AG09309 (cell line): Measurements from ENCODE around the gene HTRA2.
A peak's percentile ranks its signal among the peaks of the same experiment; 100 is the strongest.

Source experiments
- DNase-seq: peaks from one replicate; pipeline ENCODE4 v3.0.0-alpha.2; 2010; ENCODE audit warnings: low read depth
- H3K4me3 ChIP-seq: 2 replicates; pipeline ENCODE4 v1.5.1; 2011; ENCODE audit warnings: mild to moderate bottlenecking, low read depth, low read length, moderate library complexity; ENCODE audit not compliant: control insufficient read depth
- TF ChIP-seq, protein P1 (sequence below): IDR thresholded peaks from 2 replicates; pipeline ENCODE4 v1.5.1; 2011; ENCODE audit warnings: mild to moderate bottlenecking, low read depth, low read length, inconsistent platforms; ENCODE audit not compliant: insufficient read depth, control insufficient read depth; ENCODE audit errors: missing control alignments

HTRA2 gene

DNA sequence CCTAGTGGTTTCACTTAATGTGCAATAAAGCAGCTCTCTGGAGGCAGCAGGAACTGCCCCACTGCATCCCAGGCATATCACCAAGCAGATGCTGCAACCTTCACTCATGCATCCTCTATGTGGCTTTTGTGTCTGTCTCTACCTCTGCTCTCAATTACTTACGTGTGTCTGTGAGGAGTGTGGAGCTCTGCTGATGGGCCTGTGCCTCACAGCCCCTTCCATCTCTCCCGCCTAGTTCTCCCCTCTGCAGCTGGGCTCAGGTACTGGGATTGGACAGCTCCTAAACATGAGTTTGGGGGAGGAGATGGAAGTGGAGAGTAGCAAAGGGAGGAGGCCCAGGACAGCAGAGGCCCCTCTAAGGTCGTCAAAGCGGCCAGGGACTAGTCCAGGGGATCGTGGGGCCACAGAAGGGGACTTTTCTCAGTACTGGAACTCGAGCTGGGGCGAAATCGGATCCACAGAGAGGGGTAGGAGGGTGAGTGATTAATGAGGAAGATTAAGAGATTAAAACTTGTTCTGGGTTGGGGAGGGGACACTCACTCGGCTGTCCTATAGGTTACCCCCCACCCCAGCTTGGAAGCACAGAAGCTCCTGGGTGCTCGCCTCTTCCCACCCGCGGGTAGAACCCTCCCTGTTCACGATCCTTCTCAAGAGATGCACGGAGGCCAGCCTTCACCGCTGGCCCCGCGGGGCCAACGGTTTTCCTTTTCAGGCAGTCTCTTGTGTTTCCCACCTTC is 28.2 kb upstream of the HTRA2 start:
- TF ChIP-seq, protein P1, sequence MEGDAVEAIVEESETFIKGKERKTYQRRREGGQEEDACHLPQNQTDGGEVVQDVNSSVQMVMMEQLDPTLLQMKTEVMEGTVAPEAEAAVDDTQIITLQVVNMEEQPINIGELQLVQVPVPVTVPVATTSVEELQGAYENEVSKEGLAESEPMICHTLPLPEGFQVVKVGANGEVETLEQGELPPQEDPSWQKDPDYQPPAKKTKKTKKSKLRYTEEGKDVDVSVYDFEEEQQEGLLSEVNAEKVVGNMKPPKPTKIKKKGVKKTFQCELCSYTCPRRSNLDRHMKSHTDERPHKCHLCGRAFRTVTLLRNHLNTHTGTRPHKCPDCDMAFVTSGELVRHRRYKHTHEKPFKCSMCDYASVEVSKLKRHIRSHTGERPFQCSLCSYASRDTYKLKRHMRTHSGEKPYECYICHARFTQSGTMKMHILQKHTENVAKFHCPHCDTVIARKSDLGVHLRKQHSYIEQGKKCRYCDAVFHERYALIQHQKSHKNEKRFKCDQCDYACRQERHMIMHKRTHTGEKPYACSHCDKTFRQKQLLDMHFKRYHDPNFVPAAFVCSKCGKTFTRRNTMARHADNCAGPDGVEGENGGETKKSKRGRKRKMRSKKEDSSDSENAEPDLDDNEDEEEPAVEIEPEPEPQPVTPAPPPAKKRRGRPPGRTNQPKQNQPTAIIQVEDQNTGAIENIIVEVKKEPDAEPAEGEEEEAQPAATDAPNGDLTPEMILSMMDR: no peak
- no peak overlapping the region for H3K4me3 ChIP-seq
- no peak for DNase-seq

DNA sequence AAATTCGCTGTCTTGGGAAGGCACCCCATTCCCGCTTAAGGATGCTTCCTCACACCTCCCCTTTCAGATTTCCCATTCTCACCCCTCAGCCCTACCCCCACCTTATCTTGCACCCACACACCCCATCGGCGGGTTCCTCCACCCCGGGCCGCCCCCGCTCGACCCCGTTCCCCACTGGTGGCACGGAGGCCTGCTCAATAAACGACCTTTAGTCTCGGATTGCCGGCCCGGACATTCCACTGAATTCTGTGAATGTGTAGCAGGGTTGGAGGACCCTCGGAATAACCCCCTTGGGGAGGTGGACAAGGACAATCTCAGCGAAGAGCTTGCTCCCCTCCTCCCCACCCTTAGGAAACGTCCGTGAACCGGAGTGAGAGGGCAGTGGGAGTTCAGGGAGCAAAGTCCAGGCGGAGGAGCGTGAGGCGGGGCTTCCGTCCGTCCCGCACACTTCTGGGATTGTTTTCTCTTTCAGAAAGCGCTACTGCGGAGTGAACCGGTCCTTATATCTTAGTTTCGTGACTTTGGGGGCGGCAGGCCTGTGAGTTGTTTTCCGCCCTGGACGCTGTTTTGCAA is 27.5 kb upstream of the HTRA2 start:
- H3K4me3 ChIP-seq: peak overlapping the region; percentile 65
- TF ChIP-seq, protein P1: no peak
- no peak for DNase-seq

DNA sequence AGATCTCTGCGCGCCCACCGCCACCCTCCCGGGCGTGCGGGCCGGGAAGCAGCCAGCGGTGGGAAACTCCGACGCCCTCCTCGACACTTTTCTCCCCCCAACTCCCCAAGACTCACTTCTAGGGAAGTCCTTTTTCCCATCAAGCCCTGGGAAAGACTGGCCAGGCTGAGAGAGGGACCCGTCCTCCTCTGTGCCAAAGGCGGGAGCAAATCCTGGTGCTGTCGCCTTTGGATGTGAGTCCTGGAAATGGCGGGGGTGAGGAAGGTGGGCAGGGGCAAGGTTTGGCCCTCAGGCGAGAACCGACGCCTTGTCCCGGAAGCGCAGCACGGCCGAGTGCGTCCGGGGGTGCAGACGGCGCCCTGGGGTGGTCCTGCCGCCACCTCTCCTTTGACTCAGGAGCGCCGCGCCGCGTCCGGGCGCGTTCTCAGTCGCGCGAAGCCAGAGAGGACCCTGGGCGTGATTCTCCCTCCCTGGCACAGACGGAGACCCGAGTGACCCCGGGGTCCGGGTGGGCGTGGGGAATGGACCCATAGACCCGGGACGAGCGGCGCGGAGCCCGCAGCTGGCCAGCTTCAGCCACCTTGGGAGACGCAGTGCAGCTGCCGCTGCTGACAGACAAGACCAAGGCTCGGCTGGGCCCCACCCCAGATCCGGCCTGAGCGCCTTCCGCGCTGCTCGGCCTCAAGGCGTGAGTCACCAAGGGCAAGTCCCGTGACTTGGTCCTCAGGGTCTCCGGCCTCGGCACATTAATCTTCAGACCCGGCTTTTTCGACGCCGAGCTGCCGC is 26.8 kb upstream of the HTRA2 start:
- DNase-seq: peak; percentile 34
- TF ChIP-seq, protein P1: peak; percentile 34
- peak overlapping the region; percentile 65 for H3K4me3 ChIP-seq

DNA sequence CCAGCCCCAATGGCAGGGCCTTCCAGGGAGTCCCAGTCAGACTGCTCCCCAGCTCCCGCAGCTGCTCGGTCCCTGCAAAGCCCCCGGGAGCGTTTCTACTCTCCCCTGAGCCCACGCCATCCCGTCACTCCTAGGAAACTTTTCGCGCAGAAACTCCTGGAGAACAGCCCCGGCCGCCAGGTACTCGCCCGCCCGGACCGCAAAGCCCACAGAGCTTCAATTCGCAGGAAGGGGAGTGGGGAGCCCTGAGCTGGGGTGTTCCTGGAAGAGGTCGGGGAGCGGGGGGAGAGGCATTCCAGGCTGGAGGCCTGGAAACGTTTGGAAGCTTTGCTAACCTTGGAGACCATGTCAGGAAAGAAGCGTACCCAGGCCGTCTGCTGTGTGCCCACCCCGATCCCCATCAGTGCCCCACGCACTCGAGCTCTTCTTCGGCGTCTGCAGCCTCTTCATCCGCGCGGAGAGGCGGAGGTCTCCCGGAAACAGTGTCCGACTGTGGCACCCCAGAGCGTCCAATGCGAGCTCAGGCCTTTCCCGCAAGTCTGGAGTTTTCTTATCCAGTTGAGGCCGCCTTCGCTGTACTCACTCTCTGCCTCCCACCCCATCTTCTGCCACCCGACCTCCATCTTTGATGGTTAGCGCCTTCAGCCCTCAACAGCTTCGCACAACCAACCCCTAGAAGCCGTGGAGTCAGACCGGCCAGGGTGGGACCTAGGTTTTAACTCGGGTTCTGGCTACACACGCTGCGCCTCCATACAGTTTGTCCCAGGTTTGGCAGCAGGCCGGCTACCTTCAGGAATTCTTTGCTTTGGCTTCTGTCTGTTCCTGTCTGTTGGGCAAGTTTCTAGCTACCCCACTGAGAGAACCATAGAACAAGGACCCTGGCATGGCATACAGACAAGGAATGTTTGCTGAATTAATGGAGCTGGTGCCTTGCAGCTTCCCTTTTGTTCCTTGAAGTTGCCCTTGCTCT is 25.9 kb upstream of the HTRA2 start:
- TF ChIP-seq, protein P1: no peak
- peak overlapping the region; percentile 65 for H3K4me3 ChIP-seq
- no peak for DNase-seq

DNA sequence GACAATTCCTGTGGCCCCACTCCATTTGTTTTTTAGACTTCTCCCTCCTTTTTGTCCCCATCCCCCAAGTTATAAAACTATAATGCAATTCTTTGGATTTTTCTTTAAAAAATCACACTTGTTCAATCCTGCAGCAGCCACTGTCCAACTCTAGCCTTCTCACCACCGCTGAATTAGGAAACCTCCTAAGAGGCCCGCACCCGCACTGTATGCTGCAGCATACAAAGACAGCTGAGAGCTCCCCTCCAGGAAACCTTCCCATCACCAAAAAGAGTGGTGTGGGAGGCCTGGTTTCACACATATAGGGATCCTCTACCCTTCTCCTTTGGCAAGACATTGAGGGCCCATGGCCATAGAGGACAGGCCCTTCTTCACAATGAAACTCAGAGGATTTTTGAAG is 25.1 kb upstream of the HTRA2 start:
- TF ChIP-seq, protein P1: no peak
- no peak overlapping the region for H3K4me3 ChIP-seq
- no peak for DNase-seq
